ENCODE measurements around the gene NRGN.

DNA sequence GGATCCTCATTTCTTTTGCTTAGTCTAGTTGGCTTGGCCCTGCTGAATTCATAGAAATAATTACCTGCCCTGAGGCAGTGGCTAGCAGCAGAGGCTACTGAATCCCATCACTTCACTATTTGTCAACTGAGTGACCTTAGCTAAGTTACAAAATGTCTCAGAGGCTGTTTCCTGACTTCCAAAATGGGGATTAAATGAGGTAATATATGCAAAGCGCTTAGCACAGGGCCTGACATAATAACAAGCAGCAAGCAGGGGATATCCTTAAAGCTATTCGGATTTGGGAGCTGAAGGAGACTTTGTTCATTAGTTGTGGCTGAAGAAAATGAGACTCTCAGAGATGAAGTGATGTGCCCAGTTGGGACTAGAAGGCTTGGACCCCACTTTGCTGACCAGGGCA, 2.8 kb downstream of the NRGN start:
- TF ChIP-seq, protein P1, sequence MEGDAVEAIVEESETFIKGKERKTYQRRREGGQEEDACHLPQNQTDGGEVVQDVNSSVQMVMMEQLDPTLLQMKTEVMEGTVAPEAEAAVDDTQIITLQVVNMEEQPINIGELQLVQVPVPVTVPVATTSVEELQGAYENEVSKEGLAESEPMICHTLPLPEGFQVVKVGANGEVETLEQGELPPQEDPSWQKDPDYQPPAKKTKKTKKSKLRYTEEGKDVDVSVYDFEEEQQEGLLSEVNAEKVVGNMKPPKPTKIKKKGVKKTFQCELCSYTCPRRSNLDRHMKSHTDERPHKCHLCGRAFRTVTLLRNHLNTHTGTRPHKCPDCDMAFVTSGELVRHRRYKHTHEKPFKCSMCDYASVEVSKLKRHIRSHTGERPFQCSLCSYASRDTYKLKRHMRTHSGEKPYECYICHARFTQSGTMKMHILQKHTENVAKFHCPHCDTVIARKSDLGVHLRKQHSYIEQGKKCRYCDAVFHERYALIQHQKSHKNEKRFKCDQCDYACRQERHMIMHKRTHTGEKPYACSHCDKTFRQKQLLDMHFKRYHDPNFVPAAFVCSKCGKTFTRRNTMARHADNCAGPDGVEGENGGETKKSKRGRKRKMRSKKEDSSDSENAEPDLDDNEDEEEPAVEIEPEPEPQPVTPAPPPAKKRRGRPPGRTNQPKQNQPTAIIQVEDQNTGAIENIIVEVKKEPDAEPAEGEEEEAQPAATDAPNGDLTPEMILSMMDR (IDR thresholded peaks at IDR 0.05) = no peak
- TF ChIP-seq ZBTB21 (CRISPR knock-in tag; IDR thresholded peaks at IDR 0.05; ENCODE audit: borderline replicate concordance) = no peak
- TF ChIP-seq FOXJ3 (CRISPR knock-in tag; IDR thresholded peaks at IDR 0.05; ENCODE audit: borderline replicate concordance) = no peak
